Breast epithelium (tissue), 3 donors: ENCODE data around the gene INTS6.

Experiments
- CTCF ChIP-seq, 3 donors: fragments of 450-650 bp; IDR thresholded peaks; one replicate each; pipeline ENCODE4 v1.5.1; 2016 to 2017; ENCODE audit warnings: antibody characterized with exemption in 3 of 3, mild to moderate bottlenecking in 3 of 3, moderate library complexity in 3 of 3
- POLR2A ChIP-seq: fragments of 450-650 bp; IDR thresholded peaks from one replicate; pipeline ENCODE4 v1.6.1; 2016; ENCODE audit warnings: antibody characterized with exemption, mild to moderate bottlenecking, moderate library complexity
- POLR2AphosphoS5 ChIP-seq, 3 donors: sonication (generic); formaldehyde crosslinking; IDR thresholded peaks; one replicate each; pipeline ENCODE4 v1.6.1; 2017; ENCODE audit warnings: antibody characterized with exemption in 3 of 3

- TF ChIP-seq CTCF (IDR thresholded peaks at IDR 0.05) (no peak), POLR2AphosphoS5 (IDR thresholded peaks at IDR 0.05) (no peak), POLR2A (no peak)
Measured at GRCh38 chr13:51501096-51501495, 48.3 kb upstream of the INTS6 start.
